ENCODE measurements around the gene SCRN2.

Gene SCRN2

GRCh38 chr17:47850692-47851573 is 9.9 kb upstream of the SCRN2 start, which contains the start of gene SP6:
SP6 (minus strand) TSS chr17:47851163; CDS start chr17:47848429, 2,734 bp downstream.
- H3K4me3 ChIP-seq (ENCODE audit: low read depth, low read length) = no peak within 1 kb of the TSS
- DNase-seq (ENCODE audit: low read depth) = no peak
- no peak for TF ChIP-seq CTCF (IDR thresholded peaks at IDR 0.05; ENCODE audit: insufficient read depth, low read depth, low read length, missing control alignments)

GRCh38 chr17:47850373-47850691 is 9.3 kb upstream of the SCRN2 start:
- TF ChIP-seq CTCF (IDR thresholded peaks at IDR 0.05; ENCODE audit: insufficient read depth, low read depth, low read length, missing control alignments) = no peak
- DNase-seq (ENCODE audit: low read depth) = no peak
- H3K4me3 ChIP-seq (ENCODE audit: low read depth, low read length) = no peak overlapping the region

- DNase-seq (ENCODE audit: low read depth) = no peak
- TF ChIP-seq CTCF (IDR thresholded peaks at IDR 0.05; ENCODE audit: insufficient read depth, low read depth, low read length, missing control alignments) = no peak
- H3K4me3 ChIP-seq (ENCODE audit: low read depth, low read length) = no peak overlapping the region
These were observed 7.1 kb upstream of the SCRN2 start for GRCh38 chr17:47848198-47848513.

GRCh38 chr17:47847341-47848197 is 6.5 kb upstream of the SCRN2 start:
- peak; percentile 34 for TF ChIP-seq CTCF (IDR thresholded peaks at IDR 0.05; ENCODE audit: insufficient read depth, low read depth, low read length, missing control alignments)
- peak; percentile 33 for DNase-seq (ENCODE audit: low read depth)
- no peak overlapping the region for H3K4me3 ChIP-seq (ENCODE audit: low read depth, low read length)

- no peak overlapping the region for H3K4me3 ChIP-seq (ENCODE audit: low read depth, low read length)
These were observed 5.8 kb upstream of the SCRN2 start for GRCh38 chr17:47846716-47847340.

GRCh38 chr17:47845716-47846075 is 4.6 kb upstream of the SCRN2 start:
- H3K4me3 ChIP-seq (ENCODE audit: low read depth, low read length) = no peak overlapping the region
- DNase-seq (ENCODE audit: low read depth) = no peak
- TF ChIP-seq CTCF (IDR thresholded peaks at IDR 0.05; ENCODE audit: insufficient read depth, low read depth, low read length, missing control alignments) = no peak

More at GRCh38 chr17:47846716-47847340, 5.8 kb upstream of the SCRN2 start:
- no peak for DNase-seq (ENCODE audit: low read depth)
- TF ChIP-seq CTCF (IDR thresholded peaks at IDR 0.05; ENCODE audit: insufficient read depth, low read depth, low read length, missing control alignments) = no peak

All from GM12865 (cell line).